ENCODE data around the gene GYG2. TPM values are rescaled to one million over a fixed set of nuclear protein-coding genes. Genes with fewer than 3 reads are reported as not detected.

GYG2 gene
- total RNA-seq, 1 donor from 2014 or later, result 4.5 TPM

DNA sequence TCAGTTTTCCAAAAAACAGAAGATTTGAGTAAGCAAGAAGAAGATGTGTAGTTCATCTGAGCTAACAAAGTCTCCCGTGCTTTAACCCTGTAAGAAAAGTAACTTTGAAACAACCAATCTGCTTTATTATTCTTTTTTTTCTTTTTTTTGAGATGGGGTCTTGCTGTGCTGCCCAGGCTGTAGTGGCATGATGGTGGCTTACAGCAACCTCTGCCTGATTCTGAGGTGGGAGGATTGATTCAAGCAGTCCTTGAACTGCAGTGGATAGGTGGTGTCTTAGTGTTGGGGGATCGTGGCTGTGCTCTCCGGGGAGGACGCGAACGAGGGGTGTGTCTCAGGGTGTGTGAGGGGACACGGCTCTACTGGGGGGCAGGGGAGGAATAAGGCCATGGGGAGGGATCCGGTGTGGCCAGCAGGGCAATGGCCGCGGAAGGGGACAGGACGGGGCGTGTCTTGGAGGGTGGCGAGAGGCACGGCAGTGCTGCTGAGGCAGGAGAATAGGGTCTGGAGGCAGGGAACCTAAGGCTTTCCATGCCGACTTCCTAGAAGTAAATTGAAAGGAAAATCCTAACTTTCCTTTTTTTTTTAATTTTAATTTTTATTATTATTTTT is 98.0 kb downstream of the GYG2 start:
- TF ChIP-seq, protein P1, sequence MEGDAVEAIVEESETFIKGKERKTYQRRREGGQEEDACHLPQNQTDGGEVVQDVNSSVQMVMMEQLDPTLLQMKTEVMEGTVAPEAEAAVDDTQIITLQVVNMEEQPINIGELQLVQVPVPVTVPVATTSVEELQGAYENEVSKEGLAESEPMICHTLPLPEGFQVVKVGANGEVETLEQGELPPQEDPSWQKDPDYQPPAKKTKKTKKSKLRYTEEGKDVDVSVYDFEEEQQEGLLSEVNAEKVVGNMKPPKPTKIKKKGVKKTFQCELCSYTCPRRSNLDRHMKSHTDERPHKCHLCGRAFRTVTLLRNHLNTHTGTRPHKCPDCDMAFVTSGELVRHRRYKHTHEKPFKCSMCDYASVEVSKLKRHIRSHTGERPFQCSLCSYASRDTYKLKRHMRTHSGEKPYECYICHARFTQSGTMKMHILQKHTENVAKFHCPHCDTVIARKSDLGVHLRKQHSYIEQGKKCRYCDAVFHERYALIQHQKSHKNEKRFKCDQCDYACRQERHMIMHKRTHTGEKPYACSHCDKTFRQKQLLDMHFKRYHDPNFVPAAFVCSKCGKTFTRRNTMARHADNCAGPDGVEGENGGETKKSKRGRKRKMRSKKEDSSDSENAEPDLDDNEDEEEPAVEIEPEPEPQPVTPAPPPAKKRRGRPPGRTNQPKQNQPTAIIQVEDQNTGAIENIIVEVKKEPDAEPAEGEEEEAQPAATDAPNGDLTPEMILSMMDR (IDR thresholded peaks at IDR 0.05; ENCODE audit: unreplicated experiment), result no peak
- peaks cover 8% of the 10 kb centered on the region for H3K36me3 Mint-ChIP-seq (ENCODE audit: low read depth, unreplicated experiment)
- no peak overlapping the region for H3K27ac Mint-ChIP-seq (ENCODE audit: unreplicated experiment)
- H3K4me3 Mint-ChIP-seq (ENCODE audit: unreplicated experiment), result no peak overlapping the region
- H3K27me3 Mint-ChIP-seq (ENCODE audit: unreplicated experiment), result peaks cover 3% of the 10 kb centered on the region
- H3K4me1 Mint-ChIP-seq (ENCODE audit: unreplicated experiment), result no peaks in the 10 kb centered on the region
- DNase-seq (ENCODE audit: low spot score), result no peak
- H3K9me3 Mint-ChIP-seq (ENCODE audit: unreplicated experiment), result no peaks in the 10 kb centered on the region

DNA sequence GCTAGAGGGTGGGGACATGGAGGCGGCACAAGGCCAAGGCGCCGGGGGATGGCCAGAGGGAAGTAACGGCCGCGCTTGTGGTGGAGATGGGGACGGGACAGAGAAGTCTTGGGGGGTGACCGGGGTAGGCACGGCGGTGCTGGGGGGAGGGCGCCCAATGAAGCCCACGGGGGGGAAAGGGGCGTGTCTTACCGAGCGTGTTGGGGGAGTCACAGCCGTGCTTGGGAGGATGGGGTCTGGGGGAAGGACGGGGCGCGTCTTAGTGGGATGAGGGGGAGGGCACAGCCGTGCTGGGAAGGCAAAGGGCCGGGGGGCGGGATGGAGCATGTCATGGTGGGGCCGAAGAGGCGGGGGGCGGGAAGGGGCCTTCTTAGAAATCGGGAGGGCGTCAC is 99.5 kb downstream of the GYG2 start:
- no peaks in the 10 kb centered on the region for H3K4me1 Mint-ChIP-seq (ENCODE audit: unreplicated experiment)
- peak overlapping the region; percentile 87 for H3K27ac Mint-ChIP-seq (ENCODE audit: unreplicated experiment)
- TF ChIP-seq, protein P1 (IDR thresholded peaks at IDR 0.05; ENCODE audit: unreplicated experiment), result no peak
- H3K36me3 Mint-ChIP-seq (ENCODE audit: low read depth, unreplicated experiment), result peaks cover 8% of the 10 kb centered on the region
- H3K9me3 Mint-ChIP-seq (ENCODE audit: unreplicated experiment), result no peaks in the 10 kb centered on the region
- H3K4me3 Mint-ChIP-seq (ENCODE audit: unreplicated experiment), result peak overlapping the region; percentile 80
- H3K27me3 Mint-ChIP-seq (ENCODE audit: unreplicated experiment), result peaks cover 4% of the 10 kb centered on the region
- peak; percentile 34 for DNase-seq (ENCODE audit: low spot score)

DNA sequence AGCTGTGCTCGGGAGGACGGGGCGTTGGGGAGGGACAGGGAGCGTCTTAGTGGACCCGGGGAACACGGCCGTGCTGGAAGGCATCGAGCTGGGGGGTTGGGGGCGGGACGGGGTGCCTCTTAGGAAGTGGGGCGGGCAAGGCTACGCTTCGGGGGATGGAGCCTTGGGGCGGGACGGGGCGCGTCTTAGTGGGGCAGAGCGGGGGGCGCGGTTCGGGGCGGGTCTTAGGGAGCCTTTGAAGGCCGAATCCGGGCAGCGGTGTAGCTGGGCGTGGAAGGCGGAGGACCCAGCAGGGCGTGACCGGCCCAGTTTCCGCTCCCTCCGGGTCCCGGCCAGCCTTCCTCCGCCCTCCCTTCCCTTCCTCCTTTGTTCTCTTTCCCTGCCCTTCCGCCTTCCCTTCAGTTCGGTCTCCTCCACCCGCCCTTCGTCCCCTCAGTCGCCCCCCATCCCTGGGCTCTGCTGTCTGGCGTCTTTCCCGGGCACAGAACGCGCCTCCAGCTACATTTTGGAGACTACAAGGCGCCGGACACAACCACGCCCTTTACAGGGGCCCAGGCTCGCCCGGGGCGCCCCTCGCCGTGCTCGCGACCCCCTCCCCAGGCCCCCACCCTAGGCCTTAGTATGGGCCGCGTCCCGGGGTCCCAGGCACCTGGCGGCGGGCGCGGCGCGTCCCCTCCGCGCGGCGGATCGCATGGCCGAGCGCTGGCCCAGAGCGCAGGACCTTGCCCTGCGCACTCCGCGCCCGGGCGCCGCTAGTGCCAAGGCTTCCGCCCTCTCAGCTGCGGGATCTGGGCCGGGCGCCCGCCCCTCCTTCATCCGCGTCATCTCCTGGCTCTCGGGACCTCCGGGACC is 100.1 kb downstream of the GYG2 start, which contains the start of gene ARSD:
Gene ARSD, minus strand, starts transcription at position 757 of the 852 bp plus-strand sequence. Its CDS starts 64 bp downstream, at position 693.
- TF ChIP-seq, protein P1 (IDR thresholded peaks at IDR 0.05; ENCODE audit: unreplicated experiment), result no peak
- peaks cover 4% of the 10 kb centered on the region for H3K27me3 Mint-ChIP-seq (ENCODE audit: unreplicated experiment)
- H3K9me3 Mint-ChIP-seq (ENCODE audit: unreplicated experiment), result no peaks in the 10 kb centered on the region
- peak within 1 kb of the TSS; percentile 80 for H3K4me3 Mint-ChIP-seq (ENCODE audit: unreplicated experiment)
- peak within 1 kb of the TSS; percentile 74 for H3K27ac Mint-ChIP-seq (ENCODE audit: unreplicated experiment)
- no peaks in the 10 kb centered on the region for H3K4me1 Mint-ChIP-seq (ENCODE audit: unreplicated experiment)
- peaks cover 8% of the 10 kb centered on the region for H3K36me3 Mint-ChIP-seq (ENCODE audit: low read depth, unreplicated experiment)
- peak; percentile 66 for DNase-seq (ENCODE audit: low spot score)

DNA sequence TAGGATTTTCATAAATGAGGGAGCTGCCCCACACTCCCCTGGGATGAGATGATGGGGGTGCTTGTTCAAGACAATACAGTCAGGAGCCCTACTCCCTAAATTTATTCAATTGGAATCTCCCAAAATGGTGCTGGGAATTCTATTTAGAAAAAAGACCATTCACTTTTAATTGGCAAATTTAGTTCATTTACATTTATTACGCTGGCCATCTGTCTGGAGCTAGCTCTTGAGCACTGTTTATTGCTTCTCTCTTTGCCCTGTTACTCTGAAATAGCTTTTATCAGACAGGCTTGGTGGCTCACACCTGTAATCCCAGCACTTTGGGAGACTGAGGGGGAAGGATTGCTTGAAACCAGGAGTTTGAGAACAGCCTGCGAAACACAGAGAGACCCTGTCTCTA is 102.4 kb downstream of the GYG2 start:
- Mint-ChIP-seq H3K27ac (ENCODE audit: unreplicated experiment) (no peak overlapping the region), H3K36me3 (ENCODE audit: low read depth, unreplicated experiment) (peaks cover 8% of the 10 kb centered on the region), H3K9me3 (ENCODE audit: unreplicated experiment) (no peaks in the 10 kb centered on the region), H3K4me1 (ENCODE audit: unreplicated experiment) (peaks cover 5% of the 10 kb centered on the region), H3K4me3 (ENCODE audit: unreplicated experiment) (no peak overlapping the region), H3K27me3 (ENCODE audit: unreplicated experiment) (peaks cover 4% of the 10 kb centered on the region)
- no peak for DNase-seq (ENCODE audit: low spot score)
- TF ChIP-seq, protein P1 (IDR thresholded peaks at IDR 0.05; ENCODE audit: unreplicated experiment), result no peak

DNA sequence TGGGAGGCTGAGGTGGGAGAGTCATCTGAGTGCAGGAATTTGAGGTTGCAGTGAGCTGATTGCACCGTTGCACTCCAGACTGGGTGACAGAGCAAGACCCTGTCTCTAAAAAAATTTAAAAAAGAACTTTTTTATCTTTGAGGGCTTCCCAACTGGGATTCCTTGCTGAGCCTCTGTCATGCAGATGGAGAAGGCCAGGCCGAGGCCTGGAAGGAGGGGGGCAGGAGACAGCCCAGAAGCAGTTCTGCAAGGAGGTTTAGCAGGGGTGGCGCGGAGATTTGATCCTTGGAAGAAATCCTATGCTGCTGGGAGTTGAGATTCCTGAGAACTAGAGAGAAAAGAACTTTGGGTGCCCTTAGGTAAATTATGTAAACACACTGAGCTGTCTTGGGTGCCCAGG is 102.9 kb downstream of the GYG2 start:
- no peak for DNase-seq (ENCODE audit: low spot score)
- TF ChIP-seq, protein P1 (IDR thresholded peaks at IDR 0.05; ENCODE audit: unreplicated experiment), result no peak
- peaks cover 4% of the 10 kb centered on the region for H3K27me3 Mint-ChIP-seq (ENCODE audit: unreplicated experiment)
- peaks cover 5% of the 10 kb centered on the region for H3K4me1 Mint-ChIP-seq (ENCODE audit: unreplicated experiment)
- no peak overlapping the region for H3K27ac Mint-ChIP-seq (ENCODE audit: unreplicated experiment)
- H3K4me3 Mint-ChIP-seq (ENCODE audit: unreplicated experiment), result no peak overlapping the region
- peaks cover 8% of the 10 kb centered on the region for H3K36me3 Mint-ChIP-seq (ENCODE audit: low read depth, unreplicated experiment)
- H3K9me3 Mint-ChIP-seq (ENCODE audit: unreplicated experiment), result no peaks in the 10 kb centered on the region
